H1 (cell line): Measurements from ENCODE around the gene ADAMTS3. TPM values are rescaled to one million over a fixed set of nuclear protein-coding genes. Genes with fewer than 3 reads are reported as not detected.

Experiments
- CTCF ChIA-PET: fragments of 300-600 bp; sonication (Branson Sonifier 250); formaldehyde crosslinking; loops from one replicate; lab custom pipeline; 2021; ENCODE audit not compliant: partially characterized antibody; lab: Charles Lee
- POLR2A ChIA-PET: fragments of 300-600 bp; sonication (Branson Sonifier 250); formaldehyde crosslinking; loops from one replicate; lab custom pipeline; 2021; ENCODE audit warnings: inconsistent platforms; ENCODE audit not compliant: partially characterized antibody; lab: Charles Lee
- DNase-seq, 2 experiments: peaks; one replicate each; pipeline versions ENCODE4 v3.0.0 to v3.0.0-alpha.2; 2010 to 2022; ENCODE audit warnings: low spot score in 2 of 2, low read depth in 1 of 2, mixed read lengths in 1 of 2
- FAIRE-seq: peaks from 2 replicates; lab custom pipeline; 2011; peaks lifted over from hg19 to GRCh38; lab: Jason Lieb, UNC
- H2AFZ ChIP-seq: 2 replicates; pipeline ENCODE4 v1.8.1; 2012; ENCODE audit warnings: low read length, inconsistent platforms
- H2AK5ac ChIP-seq: 2 replicates; pipeline ENCODE4 v1.6.1; 2013; ENCODE audit warnings: low read depth, low read length
- H2BK120ac ChIP-seq: replicated peaks from 2 replicates; pipeline ENCODE3; 2013; ENCODE audit warnings: low read depth, low read length, inconsistent platforms
- H2BK12ac ChIP-seq: 2 replicates; pipeline ENCODE4 v1.6.1; 2013; ENCODE audit warnings: low read depth, low read length
- H2BK15ac ChIP-seq: 2 replicates; pipeline ENCODE4 v1.6.1; 2013; ENCODE audit warnings: low read length
- H2BK20ac ChIP-seq: 2 replicates; pipeline ENCODE4 v1.6.1; 2013; ENCODE audit warnings: low read length
- H2BK5ac ChIP-seq: 2 replicates; pipeline ENCODE4 v1.6.1; 2013; ENCODE audit warnings: low read depth, low read length
- H3K14ac ChIP-seq: 2 replicates; pipeline ENCODE4 v1.6.1; 2013; ENCODE audit warnings: inconsistent platforms; ENCODE audit not compliant: insufficient read length
- H3K18ac ChIP-seq: 2 replicates; pipeline ENCODE4 v1.6.1; 2013; ENCODE audit warnings: low read length; ENCODE audit errors: extremely low read depth
- H3K23ac ChIP-seq: 2 replicates; pipeline ENCODE4 v1.6.1; 2013; ENCODE audit warnings: inconsistent platforms; ENCODE audit not compliant: insufficient read length
- H3K23me2 ChIP-seq: 2 replicates; pipeline ENCODE4 v1.6.1; 2013; ENCODE audit warnings: low read depth, low read length
- H3K27ac ChIP-seq: 2 replicates; pipeline ENCODE4 v1.6.1; 2011; ENCODE audit warnings: low read depth, low read length, inconsistent platforms
- H3K27me3 ChIP-seq, 4 experiments: replicated peaks in 1 of 4; 1 replicate in 1 of 4; 2 replicates in 3 of 4; pipeline versions ENCODE4 v1.6.1 to v1.8.1; 2011 to 2013; ENCODE audit warnings: low read length in 3 of 4, mild to moderate bottlenecking in 3 of 4, inconsistent platforms in 2 of 4, mixed read lengths in 2 of 4, moderate library complexity in 1 of 4; ENCODE audit not compliant: control insufficient read depth in 3 of 4, insufficient read depth in 3 of 4; ENCODE audit errors: extremely low read depth in 1 of 4
- H3K36me3 ChIP-seq, 4 experiments: 2 replicates each; pipeline versions ENCODE4 v1.6.1 to v1.8.1; 2011 to 2013; ENCODE audit warnings: mild to moderate bottlenecking in 4 of 4, low read length in 3 of 4, moderate library complexity in 2 of 4, control low read depth in 1 of 4, inconsistent platforms in 1 of 4; ENCODE audit not compliant: insufficient read depth in 4 of 4, control insufficient read depth in 2 of 4
- H3K4ac ChIP-seq: replicated peaks from 2 replicates; pipeline ENCODE3; 2013; ENCODE audit warnings: low read length, low read depth, mixed read lengths, inconsistent platforms; ENCODE audit not compliant: insufficient read length
- H3K4me1 ChIP-seq, 4 experiments: replicated peaks in 1 of 4; 1 replicate in 1 of 4; 2 replicates in 3 of 4; pipeline versions ENCODE4 v1.6.1 to v1.8.1; 2011 to 2013; ENCODE audit warnings: low read length in 3 of 4, inconsistent platforms in 2 of 4, mixed read lengths in 1 of 4; ENCODE audit not compliant: insufficient read depth in 4 of 4, control insufficient read depth in 3 of 4
- H3K4me2 ChIP-seq, 2 experiments: 2 replicates each; pipeline versions ENCODE4 v1.6.1 to v1.8.1; 2011 to 2013; ENCODE audit warnings: low read depth in 2 of 2, low read length in 2 of 2, control low read depth in 1 of 2, inconsistent platforms in 1 of 2, mild to moderate bottlenecking in 1 of 2; ENCODE audit not compliant: insufficient read depth in 1 of 2
- H3K4me3 ChIP-seq, 4 experiments: fragments of 200-600, 300-600 bp in 1 of 4; sonication (generic), shearing (Covaris generic), sonication (Bioruptor Twin) in 1 of 4; 2 replicates each; pipeline versions ENCODE4 v1.5.1 to v1.8.1; 2011 to 2016; ENCODE audit warnings: low read length in 4 of 4, low read depth in 3 of 4, control low read depth in 2 of 4, inconsistent platforms in 2 of 4, mild to moderate bottlenecking in 2 of 4, mixed read lengths in 1 of 4, moderate library complexity in 1 of 4; ENCODE audit not compliant: insufficient read depth in 2 of 4; ENCODE audit errors: extremely low read depth in 1 of 4
- H3K56ac ChIP-seq: replicated peaks from 2 replicates; pipeline ENCODE3; 2013; ENCODE audit warnings: low read depth, mild to moderate bottlenecking, mixed read lengths, low read length, inconsistent platforms; ENCODE audit not compliant: insufficient read length
- H3K79me1 ChIP-seq: 2 replicates; pipeline ENCODE4 v1.6.1; 2013; ENCODE audit warnings: low read depth, low read length, control low read depth
- H3K79me2 ChIP-seq, 2 experiments: 2 replicates each; pipeline versions ENCODE4 v1.6.1 to v1.8.1; 2012 to 2013; ENCODE audit warnings: low read length in 2 of 2, mild to moderate bottlenecking in 2 of 2, inconsistent platforms in 1 of 2; ENCODE audit not compliant: insufficient read depth in 2 of 2, control insufficient read depth in 1 of 2
- H3K9ac ChIP-seq, 4 experiments: replicated peaks in 1 of 4; 1 replicate in 1 of 4; 2 replicates in 3 of 4; pipeline versions ENCODE4 v1.6.1 to v1.8.1; 2011 to 2013; ENCODE audit warnings: low read depth in 3 of 4, low read length in 3 of 4, control low read depth in 2 of 4, mild to moderate bottlenecking in 2 of 4, moderate library complexity in 2 of 4, inconsistent platforms in 1 of 4; ENCODE audit errors: extremely low read depth in 1 of 4
- H3K9me3 ChIP-seq, 2 experiments: 2 replicates each; pipeline versions ENCODE4 v1.6.1 to v1.8.1; 2012 to 2013; ENCODE audit warnings: mild to moderate bottlenecking in 2 of 2, moderate library complexity in 2 of 2, control low read depth in 1 of 2, inconsistent platforms in 1 of 2, low read depth in 1 of 2, low read length in 1 of 2, mixed read lengths in 1 of 2; ENCODE audit not compliant: insufficient read depth in 2 of 2
- H4K20me1 ChIP-seq, 2 experiments: replicated peaks in 1 of 2; 2 replicates each; pipeline versions ENCODE3 to v1.8.1; 2011 to 2013; ENCODE audit warnings: inconsistent platforms in 2 of 2, low read length in 2 of 2, mild to moderate bottlenecking in 1 of 2; ENCODE audit not compliant: insufficient read depth in 2 of 2, control insufficient read depth in 1 of 2
- H4K5ac ChIP-seq: 2 replicates; pipeline ENCODE4 v1.6.1; 2013; ENCODE audit warnings: low read length, low read depth, mixed read lengths, inconsistent platforms; ENCODE audit not compliant: insufficient read length
- H4K8ac ChIP-seq: 2 replicates; pipeline ENCODE4 v1.8.0; 2013; ENCODE audit warnings: mild to moderate bottlenecking, moderate library complexity, low read length, inconsistent platforms; ENCODE audit not compliant: insufficient read depth; ENCODE audit errors: extremely low read depth
- H4K91ac ChIP-seq: replicated peaks from 2 replicates; pipeline ENCODE3; 2013; ENCODE audit warnings: low read length, mixed read lengths, inconsistent platforms; ENCODE audit not compliant: insufficient read length
- BCL11A ChIP-seq, 2 experiments: IDR thresholded peaks; one replicate each; pipeline ENCODE4 v1.6.1; 2011; ENCODE audit warnings: low read depth in 2 of 2, low read length in 2 of 2, mild to moderate bottlenecking in 2 of 2
- RAD21 ChIP-seq, 2 experiments: IDR thresholded peaks in 1 of 2; conservative IDR thresholded peaks in 1 of 2; 2 replicates each; pipeline ENCODE4 v1.6.1; 2011; ENCODE audit warnings: low read depth in 2 of 2, low read length in 2 of 2, improper control_type of control experiment in 1 of 2, inconsistent platforms in 1 of 2, mild to moderate bottlenecking in 1 of 2, moderate library complexity in 1 of 2
- YY1 ChIP-seq: IDR thresholded peaks from 2 replicates; pipeline ENCODE4 v1.6.1; 2011; ENCODE audit warnings: low read depth, mild to moderate bottlenecking, low read length
- WGBS, 2 experiments: shearing (Covaris generic) in 1 of 2; methylation state at CpG; one replicate each; pipeline versions ENCODE4 v1.1.6 to v1.1.7; 2013 to 2015; ENCODE audit warnings: low lambda C conversion rate in 2 of 2, mixed read lengths in 2 of 2, inconsistent platforms in 1 of 2, low coverage in 1 of 2, missing lambda C conversion rate in 1 of 2; ENCODE audit not compliant: insufficient replicate concordance in 2 of 2, insufficient coverage in 1 of 2, insufficient read length in 1 of 2; ENCODE audit errors: extremely low coverage in 1 of 2, missing lambda C conversion rate in 1 of 2; 5-methylcytosine and 5-hydroxymethylcytosine counted together
- polyA plus RNA-seq, 7 experiments: library from polyadenylated mRNA; depleted of rRNA in 3 of 7; stranded (reverse) in 5 of 7; unstranded in 2 of 7; fragments of >200 nt in 5 of 7; fragments of 200-250 nt in 2 of 7; gene quantifications; 1 replicate in 5 of 7; 2 replicates in 1 of 7; 4 replicates in 1 of 7; pipeline versions ENCODE4 v1.2.1 to v1.2.3, GENCODE V29; 2011 to 2013; ENCODE audit warnings: missing spikeins in 2 of 7, mixed read lengths in 2 of 7
- total RNA-seq: library from RNA; stranded (reverse); fragmentation: NEBNext Ultra II Directional; extraction: Animal tissue kit (Norgen Biotek cat#: 25700); gene quantifications from 2 replicates; pipeline ENCODE4 v1.2.1, GENCODE V29; 2021
- TF ChIP-seq, protein P1 (sequence below), 3 experiments: IDR thresholded peaks; 1 replicate in 2 of 3; 2 replicates in 1 of 3; pipeline versions ENCODE4 v1.5.1 to v1.6.1; 2011; ENCODE audit warnings: low read length in 3 of 3, mild to moderate bottlenecking in 3 of 3, inconsistent platforms in 2 of 3, low read depth in 1 of 3, moderate library complexity in 1 of 3; ENCODE audit not compliant: insufficient read depth in 1 of 3; ENCODE audit errors: control extremely low read depth in 1 of 3

ADAMTS3 gene
- total and polyA plus RNA-seq, 2 of the 8 experiments (the other 6 are each of a cell fraction or from before 2014, with no cell fraction given): 1.3 to 3.4 TPM

DNA sequence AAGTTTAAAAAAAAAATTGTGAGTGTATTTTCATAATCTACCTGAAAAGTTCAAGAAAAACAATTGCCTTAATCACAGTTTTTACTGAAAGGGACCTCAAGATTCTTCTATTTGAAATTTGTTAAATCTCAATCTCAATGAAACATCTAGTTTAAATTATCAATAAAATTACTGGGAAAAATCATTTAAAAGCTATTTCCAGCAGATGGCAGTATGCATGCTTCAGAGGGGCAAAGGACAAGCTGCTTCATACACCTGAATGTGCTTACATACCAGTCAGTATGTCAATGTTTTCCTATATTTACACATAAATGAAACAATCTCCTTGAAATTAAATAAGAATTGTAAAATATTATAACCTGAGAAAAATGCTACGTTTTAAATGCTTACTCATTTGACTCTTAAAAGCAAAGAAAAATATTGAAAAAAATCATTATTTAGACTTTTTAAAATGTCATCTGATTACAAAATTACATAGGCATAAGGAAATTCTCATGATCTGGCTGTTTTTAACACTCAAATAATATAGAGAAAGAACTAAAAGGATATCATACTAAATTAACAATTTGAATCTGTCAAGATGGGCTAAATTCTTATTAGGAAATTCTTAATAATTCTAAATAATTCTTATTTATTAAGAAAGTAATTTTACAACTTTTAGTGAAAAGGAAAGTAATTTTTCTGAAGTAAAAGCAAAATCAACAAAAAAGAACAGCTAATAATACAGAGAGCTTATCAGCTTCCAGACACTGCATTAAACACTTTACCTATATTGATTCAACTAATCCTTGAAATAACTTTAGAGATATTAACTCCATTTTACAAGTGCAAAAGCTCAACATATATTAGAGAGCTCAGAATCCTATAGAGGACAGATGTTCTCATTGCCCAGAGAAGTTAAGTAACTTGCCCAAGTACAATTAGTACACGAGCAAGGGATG is 242.1 kb downstream of the ADAMTS3 start:
- peak; percentile 19 for FAIRE-seq
- no peak overlapping the region for H4K8ac ChIP-seq
- ChIA-PET CTCF (interaction anchor here (0.6 to 6.7 kb wide), 30 partner anchors 8 to 695 kb away, joined by 3 to 38 read pairs (median 4); no protein-coding TSS in a partner anchor), POLR2A (no interaction called here)
- H2BK12ac ChIP-seq: no peak overlapping the region
- H3K23me2 ChIP-seq: no peaks in the 10 kb centered on the region
- H4K91ac ChIP-seq: no peak overlapping the region
- DNase-seq: no peak
- H2AK5ac ChIP-seq: no peak overlapping the region
- H2BK5ac ChIP-seq: no peak overlapping the region
- no peak overlapping the region for H3K14ac ChIP-seq
- no peak overlapping the region for H3K9ac ChIP-seq
- no peak overlapping the region for H2BK20ac ChIP-seq
- no peak overlapping the region for H2BK15ac ChIP-seq
- H4K20me1 ChIP-seq: no peaks in the 10 kb centered on the region
- H3K9me3 ChIP-seq: no peaks in the 10 kb centered on the region
- no peaks in the 10 kb centered on the region for H3K79me2 ChIP-seq
- H3K79me1 ChIP-seq: no peaks in the 10 kb centered on the region
- H3K23ac ChIP-seq: no peak overlapping the region
- 38% methylated on average over 2 of the region's 2 CpGs; no CpG with 5 or more reads in 1 of the 2 experiments for WGBS, 2 experiments
- H3K27me3 ChIP-seq: no peaks in the 10 kb centered on the region
- TF ChIP-seq RAD21 (IDR thresholded peaks at IDR 0.05 in 1 of 2, conservative IDR thresholded peaks at IDR 0.05 in 1 of 2; ENCODE audit: low read depth in 2 of 2, low read length in 2 of 2): peak; percentile 66 to 76
- TF ChIP-seq, protein P1, sequence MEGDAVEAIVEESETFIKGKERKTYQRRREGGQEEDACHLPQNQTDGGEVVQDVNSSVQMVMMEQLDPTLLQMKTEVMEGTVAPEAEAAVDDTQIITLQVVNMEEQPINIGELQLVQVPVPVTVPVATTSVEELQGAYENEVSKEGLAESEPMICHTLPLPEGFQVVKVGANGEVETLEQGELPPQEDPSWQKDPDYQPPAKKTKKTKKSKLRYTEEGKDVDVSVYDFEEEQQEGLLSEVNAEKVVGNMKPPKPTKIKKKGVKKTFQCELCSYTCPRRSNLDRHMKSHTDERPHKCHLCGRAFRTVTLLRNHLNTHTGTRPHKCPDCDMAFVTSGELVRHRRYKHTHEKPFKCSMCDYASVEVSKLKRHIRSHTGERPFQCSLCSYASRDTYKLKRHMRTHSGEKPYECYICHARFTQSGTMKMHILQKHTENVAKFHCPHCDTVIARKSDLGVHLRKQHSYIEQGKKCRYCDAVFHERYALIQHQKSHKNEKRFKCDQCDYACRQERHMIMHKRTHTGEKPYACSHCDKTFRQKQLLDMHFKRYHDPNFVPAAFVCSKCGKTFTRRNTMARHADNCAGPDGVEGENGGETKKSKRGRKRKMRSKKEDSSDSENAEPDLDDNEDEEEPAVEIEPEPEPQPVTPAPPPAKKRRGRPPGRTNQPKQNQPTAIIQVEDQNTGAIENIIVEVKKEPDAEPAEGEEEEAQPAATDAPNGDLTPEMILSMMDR (IDR thresholded peaks at IDR 0.05; ENCODE audit: control extremely low read depth in 1 of 3, insufficient read depth in 1 of 3, low read depth in 1 of 3, low read length in 3 of 3): peak in 2 of 3 experiments; percentile 41 to 49; a peak in 2 of 4 replicates
- TF ChIP-seq BCL11A (IDR thresholded peaks at IDR 0.05; ENCODE audit: low read depth in 2 of 2, low read length in 2 of 2): no peak
- TF ChIP-seq YY1: no peak
- no peak overlapping the region for H3K56ac ChIP-seq
- H3K4me2 ChIP-seq: no peak overlapping the region
- H3K36me3 ChIP-seq: no peaks in the 10 kb centered on the region
- no peaks in the 10 kb centered on the region for H3K4me1 ChIP-seq
- H4K5ac ChIP-seq: no peak overlapping the region
- H3K27ac ChIP-seq: no peak overlapping the region
- no peak overlapping the region for H3K18ac ChIP-seq
- H2BK120ac ChIP-seq: no peak overlapping the region
- H2AFZ ChIP-seq: no peak overlapping the region
- H3K4me3 ChIP-seq: no peak overlapping the region
- H3K4ac ChIP-seq: no peak overlapping the region
